Measurements from ENCODE around the gene DCK.
"Not testable (repeated sequence)": the region's sequence is repeated elsewhere in the genome, so short reads cannot be mapped to it uniquely, and the experiment has no call there.

Gene DCK

GRCh38 chr4:71052034-71052433, 58.6 kb downstream of the DCK start:
- Histone ChIP-seq H3K23ac (ENCODE audit: low read depth, low read length, poor library complexity) (no peak overlapping the region), H3K27me3 (ENCODE audit: control insufficient read depth in 3 of 3, insufficient read depth in 3 of 3, low read depth in 1 of 3, low read length in 3 of 3) (no peaks in the 10 kb centered on the region), H2BK5ac (ENCODE audit: low read length) (no peak overlapping the region), H3K27ac (replicated peaks; ENCODE audit: low read length) (no peak overlapping the region), H3K4me1 (ENCODE audit: control insufficient read depth in 2 of 2, insufficient read depth in 1 of 2, low read depth in 1 of 2, low read length in 2 of 2) (no peaks in the 10 kb centered on the region), H2BK120ac (ENCODE audit: low read depth, low read length) (no peak overlapping the region), H3K79me1 (ENCODE audit: low read depth, low read length) (no peaks in the 10 kb centered on the region), H3K36me3 (replicated peaks in 1 of 2; ENCODE audit: control insufficient read depth in 2 of 2, insufficient read depth in 2 of 2, low read length in 2 of 2) (no peaks in the 10 kb centered on the region), H2BK15ac (ENCODE audit: low read length) (no peak overlapping the region), H3K18ac (ENCODE audit: low read length) (no peak overlapping the region), H3K4ac (ENCODE audit: low read length) (no peak overlapping the region), H3K4me3 (ENCODE audit: low read length in 2 of 2) (no peak overlapping the region), H2AFZ (ENCODE audit: low read length) (no peak overlapping the region), H3K9ac (ENCODE audit: low read depth, low read length, poor library complexity) (no peak overlapping the region), H2AK5ac (ENCODE audit: low read depth, low read length) (no peak overlapping the region), H3K4me2 (ENCODE audit: insufficient read depth, low read length, poor library complexity, severe bottlenecking) (no peak overlapping the region), H4K91ac (ENCODE audit: low read depth, low read length, poor library complexity) (no peak overlapping the region), H3K9me3 (replicated peaks in 1 of 2; ENCODE audit: control insufficient read depth in 2 of 2, insufficient read depth in 1 of 2, low read depth in 1 of 2, low read length in 2 of 2) (no peaks in the 10 kb centered on the region), H3K14ac (ENCODE audit: low read length) (no peak overlapping the region), H4K8ac (ENCODE audit: low read depth, low read length) (no peak overlapping the region), H2BK12ac (ENCODE audit: low read length) (no peak overlapping the region)
- no peak for DNase-seq (ENCODE audit: low spot score)
- no CpG with 5 or more reads among the region's 7 CpGs for WGBS, 2 donors (ENCODE audit: extremely low coverage in 2 of 2, insufficient read length in 2 of 2, insufficient replicate concordance in 1 of 2)

- Histone ChIP-seq H2BK5ac (ENCODE audit: low read length) (no peak overlapping the region), H3K79me1 (ENCODE audit: low read depth, low read length) (no peaks in the 10 kb centered on the region), H3K27ac (replicated peaks; ENCODE audit: low read length) (no peak overlapping the region), H2BK12ac (ENCODE audit: low read length) (no peak overlapping the region), H2AFZ (ENCODE audit: low read length) (no peak overlapping the region), H3K14ac (ENCODE audit: low read length) (no peak overlapping the region), H2BK15ac (ENCODE audit: low read length) (no peak overlapping the region), H3K36me3 (replicated peaks in 1 of 2; ENCODE audit: control insufficient read depth in 2 of 2, insufficient read depth in 2 of 2, low read length in 2 of 2) (no peaks in the 10 kb centered on the region), H3K9ac (ENCODE audit: low read depth, low read length, poor library complexity) (no peak overlapping the region), H3K18ac (ENCODE audit: low read length) (no peak overlapping the region), H3K4me1 (ENCODE audit: control insufficient read depth in 2 of 2, insufficient read depth in 1 of 2, low read depth in 1 of 2, low read length in 2 of 2) (no peaks in the 10 kb centered on the region), H2AK5ac (ENCODE audit: low read depth, low read length) (no peak overlapping the region), H3K9me3 (replicated peaks in 1 of 2; ENCODE audit: control insufficient read depth in 2 of 2, insufficient read depth in 1 of 2, low read depth in 1 of 2, low read length in 2 of 2) (no peaks in the 10 kb centered on the region), H4K91ac (ENCODE audit: low read depth, low read length, poor library complexity) (no peak overlapping the region), H2BK120ac (ENCODE audit: low read depth, low read length) (no peak overlapping the region), H3K23ac (ENCODE audit: low read depth, low read length, poor library complexity) (no peak overlapping the region), H3K27me3 (ENCODE audit: control insufficient read depth in 3 of 3, insufficient read depth in 3 of 3, low read depth in 1 of 3, low read length in 3 of 3) (no peaks in the 10 kb centered on the region), H3K4me2 (ENCODE audit: insufficient read depth, low read length, poor library complexity, severe bottlenecking) (no peak overlapping the region), H3K4me3 (ENCODE audit: low read length in 2 of 2) (no peak overlapping the region), H4K8ac (ENCODE audit: low read depth, low read length) (no peak overlapping the region), H3K4ac (ENCODE audit: low read length) (no peak overlapping the region)
- no CpG with 5 or more reads among the region's 2 CpGs for WGBS, 2 donors (ENCODE audit: extremely low coverage in 2 of 2, insufficient read length in 2 of 2, insufficient replicate concordance in 1 of 2)
- no peak for DNase-seq (ENCODE audit: low spot score)
These were observed 59.3 kb downstream of the DCK start for GRCh38 chr4:71052716-71053115.

GRCh38 chr4:71053613-71054012, 60.2 kb downstream of the DCK start:
- H3K9ac ChIP-seq (ENCODE audit: low read depth, low read length, poor library complexity); H2BK5ac ChIP-seq (ENCODE audit: low read length); H3K4ac ChIP-seq (ENCODE audit: low read length); H4K91ac ChIP-seq (ENCODE audit: low read depth, low read length, poor library complexity); H2AK5ac ChIP-seq (ENCODE audit: low read depth, low read length); H3K9me3 ChIP-seq (replicated peaks in 1 of 2; ENCODE audit: control insufficient read depth in 2 of 2, insufficient read depth in 1 of 2, low read depth in 1 of 2, low read length in 2 of 2); H2AFZ ChIP-seq (ENCODE audit: low read length); H3K27me3 ChIP-seq (ENCODE audit: control insufficient read depth in 3 of 3, insufficient read depth in 3 of 3, low read depth in 1 of 3, low read length in 3 of 3); H3K79me1 ChIP-seq (ENCODE audit: low read depth, low read length); DNase-seq (ENCODE audit: low spot score); H3K23ac ChIP-seq (ENCODE audit: low read depth, low read length, poor library complexity); H2BK120ac ChIP-seq (ENCODE audit: low read depth, low read length); H3K36me3 ChIP-seq (replicated peaks in 1 of 2; ENCODE audit: control insufficient read depth in 2 of 2, insufficient read depth in 2 of 2, low read length in 2 of 2); H3K18ac ChIP-seq (ENCODE audit: low read length); H3K4me2 ChIP-seq (ENCODE audit: insufficient read depth, low read length, poor library complexity, severe bottlenecking); H3K4me3 ChIP-seq (ENCODE audit: low read length in 2 of 2); H3K14ac ChIP-seq (ENCODE audit: low read length); H2BK12ac ChIP-seq (ENCODE audit: low read length); H4K8ac ChIP-seq (ENCODE audit: low read depth, low read length); H2BK15ac ChIP-seq (ENCODE audit: low read length); H3K4me1 ChIP-seq (ENCODE audit: control insufficient read depth in 2 of 2, insufficient read depth in 1 of 2, low read depth in 1 of 2, low read length in 2 of 2); H3K27ac ChIP-seq (replicated peaks; ENCODE audit: low read length): not testable (repeated sequence)
- no CpG with 5 or more reads among the region's 1 CpG for WGBS, 2 donors (ENCODE audit: extremely low coverage in 2 of 2, insufficient read length in 2 of 2, insufficient replicate concordance in 1 of 2)

GRCh38 chr4:71059573-71059972, 66.1 kb downstream of the DCK start:
- H3K4ac ChIP-seq (ENCODE audit: low read length); H4K91ac ChIP-seq (ENCODE audit: low read depth, low read length, poor library complexity); H2BK120ac ChIP-seq (ENCODE audit: low read depth, low read length); H3K27ac ChIP-seq (replicated peaks; ENCODE audit: low read length); H3K23ac ChIP-seq (ENCODE audit: low read depth, low read length, poor library complexity); H3K4me1 ChIP-seq (ENCODE audit: control insufficient read depth in 2 of 2, insufficient read depth in 1 of 2, low read depth in 1 of 2, low read length in 2 of 2); H3K14ac ChIP-seq (ENCODE audit: low read length); H3K27me3 ChIP-seq (ENCODE audit: control insufficient read depth in 3 of 3, insufficient read depth in 3 of 3, low read depth in 1 of 3, low read length in 3 of 3); H3K4me3 ChIP-seq (ENCODE audit: low read length in 2 of 2); H4K8ac ChIP-seq (ENCODE audit: low read depth, low read length); H2AK5ac ChIP-seq (ENCODE audit: low read depth, low read length); DNase-seq (ENCODE audit: low spot score); H3K9ac ChIP-seq (ENCODE audit: low read depth, low read length, poor library complexity); H3K36me3 ChIP-seq (replicated peaks in 1 of 2; ENCODE audit: control insufficient read depth in 2 of 2, insufficient read depth in 2 of 2, low read length in 2 of 2); H2BK12ac ChIP-seq (ENCODE audit: low read length); H3K4me2 ChIP-seq (ENCODE audit: insufficient read depth, low read length, poor library complexity, severe bottlenecking); H2BK5ac ChIP-seq (ENCODE audit: low read length); H3K9me3 ChIP-seq (replicated peaks in 1 of 2; ENCODE audit: control insufficient read depth in 2 of 2, insufficient read depth in 1 of 2, low read depth in 1 of 2, low read length in 2 of 2); H3K18ac ChIP-seq (ENCODE audit: low read length); H3K79me1 ChIP-seq (ENCODE audit: low read depth, low read length); H2BK15ac ChIP-seq (ENCODE audit: low read length): not testable (repeated sequence)
- H2AFZ ChIP-seq (ENCODE audit: low read length): peak overlapping the region; percentile 3
- WGBS, 2 donors (ENCODE audit: extremely low coverage in 2 of 2, insufficient read length in 2 of 2, insufficient replicate concordance in 1 of 2): no CpG with 5 or more reads among the region's 16 CpGs
